HG03469 (cell line): ENCODE results near the gene PLCXD3.
A peak's percentile ranks its signal among the peaks of the same experiment; 100 is the strongest.

Source experiments
- ATAC-seq: cut with Tn5 transposase; IDR thresholded peaks from one replicate; pipeline ENCODE4 v1.9.1; 2021; ENCODE audit warnings: mild to moderate bottlenecking, moderate library complexity, moderate number of reproducible peaks; ENCODE audit not compliant: unreplicated experiment

Gene PLCXD3

GRCh38 chr5:41290810-41291209 lies 219.6 kb downstream of the PLCXD3 start:
- ATAC-seq, result no peak

- ATAC-seq, result no peak
Observed at GRCh38 chr5:41289970-41290464, 220.4 kb downstream of the PLCXD3 start.

- no peak for ATAC-seq
Observed at GRCh38 chr5:41286696-41287095, 223.7 kb downstream of the PLCXD3 start.

- no peak for ATAC-seq
Observed at GRCh38 chr5:41286165-41286564, 224.2 kb downstream of the PLCXD3 start.

GRCh38 chr5:41284938-41285337 lies 225.5 kb downstream of the PLCXD3 start:
- no peak for ATAC-seq

GRCh38 chr5:41281215-41281810 lies 229.1 kb downstream of the PLCXD3 start:
- no peak for ATAC-seq

- ATAC-seq, result no peak
Observed at GRCh38 chr5:41279040-41279439, 231.4 kb downstream of the PLCXD3 start.

- no peak for ATAC-seq
Observed at GRCh38 chr5:41277476-41278245, 232.7 kb downstream of the PLCXD3 start.

GRCh38 chr5:41275813-41276512 lies 234.4 kb downstream of the PLCXD3 start:
- peak; percentile 53 for ATAC-seq

- peak; percentile 90 for ATAC-seq
Observed at GRCh38 chr5:41270423-41271251, 239.8 kb downstream of the PLCXD3 start.

GRCh38 chr5:41268894-41269293 lies 241.5 kb downstream of the PLCXD3 start:
- no peak for ATAC-seq

GRCh38 chr5:41266377-41266776 lies 244.0 kb downstream of the PLCXD3 start:
- ATAC-seq, result no peak

- no peak for ATAC-seq
Observed at GRCh38 chr5:41264019-41264418, 246.4 kb downstream of the PLCXD3 start.

- ATAC-seq, result no peak
Observed at GRCh38 chr5:41263335-41263734, 247.1 kb downstream of the PLCXD3 start.
